ENCODE data around the gene ZDHHC1. TPM values are rescaled to one million over a fixed set of nuclear protein-coding genes. Genes with fewer than 3 reads are reported as not detected.
A peak's percentile ranks its signal among the peaks of the same experiment; 100 is the strongest.

The ZDHHC1 gene
- total and polyA plus RNA-seq, 3 donors from 2014 or later = 26.7 to 62.7 (median 62.0) TPM

DNA sequence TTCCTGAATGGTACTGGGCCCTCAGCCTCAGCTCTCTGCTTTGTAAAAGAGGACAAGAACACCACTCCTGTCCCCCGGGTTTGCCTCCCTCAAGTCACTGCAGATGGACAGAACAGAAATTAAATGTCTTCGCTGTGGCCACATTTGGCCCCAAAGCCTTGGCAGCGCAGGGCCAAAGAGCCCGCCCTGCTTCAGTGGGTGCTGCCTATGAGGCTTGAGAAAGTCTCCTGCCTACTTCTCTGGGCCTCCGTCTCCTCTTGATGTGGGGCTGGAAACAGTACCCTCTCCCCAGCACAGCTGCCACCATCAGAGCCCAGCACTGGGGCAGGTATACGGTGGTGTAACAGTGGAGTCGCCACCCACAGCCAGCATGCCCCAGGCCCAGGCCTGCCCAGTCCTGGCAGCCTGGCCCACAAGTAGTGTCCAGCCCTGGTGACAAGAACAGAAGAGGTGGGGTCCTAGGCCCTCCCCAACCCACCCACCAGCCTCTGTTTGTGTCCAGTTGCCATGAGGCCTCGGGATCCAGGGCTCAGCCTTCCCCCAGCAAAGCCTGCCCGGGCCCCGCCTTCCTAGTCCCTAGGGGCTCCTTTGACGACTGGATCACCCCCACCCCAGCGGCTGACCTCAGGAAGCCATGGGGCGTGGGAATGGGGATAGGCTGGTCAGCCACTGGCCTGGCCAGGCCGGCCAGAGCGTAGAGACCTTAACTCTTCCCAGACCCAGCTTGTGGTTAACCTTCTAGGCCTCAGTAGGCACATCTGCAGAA lies 19.1 kb downstream of the ZDHHC1 start:
- intact Hi-C loops (cut with DNase I; ENCODE audit: low total_unique reads) = no loop called here
- peaks cover 30% of the 10 kb centered on the region for H3K4me1 ChIP-seq
- no peaks in the 10 kb centered on the region for H3K9me3 ChIP-seq
- no peaks in the 10 kb centered on the region for H3K36me3 ChIP-seq (ENCODE audit: low read depth, missing control alignments)
- no peak for DNase-seq
- H3K27ac ChIP-seq = peak overlapping the region in 1 of 2 donors; percentile 26
- no peaks in the 10 kb centered on the region for H3K27me3 ChIP-seq
- WGBS, 2 donors = 79 to 85% methylated on average over 8 to 14 of the region's 15 CpGs
- no peak for TF ChIP-seq POLR2A (IDR thresholded peaks at IDR 0.05)
- TF ChIP-seq, protein P1, sequence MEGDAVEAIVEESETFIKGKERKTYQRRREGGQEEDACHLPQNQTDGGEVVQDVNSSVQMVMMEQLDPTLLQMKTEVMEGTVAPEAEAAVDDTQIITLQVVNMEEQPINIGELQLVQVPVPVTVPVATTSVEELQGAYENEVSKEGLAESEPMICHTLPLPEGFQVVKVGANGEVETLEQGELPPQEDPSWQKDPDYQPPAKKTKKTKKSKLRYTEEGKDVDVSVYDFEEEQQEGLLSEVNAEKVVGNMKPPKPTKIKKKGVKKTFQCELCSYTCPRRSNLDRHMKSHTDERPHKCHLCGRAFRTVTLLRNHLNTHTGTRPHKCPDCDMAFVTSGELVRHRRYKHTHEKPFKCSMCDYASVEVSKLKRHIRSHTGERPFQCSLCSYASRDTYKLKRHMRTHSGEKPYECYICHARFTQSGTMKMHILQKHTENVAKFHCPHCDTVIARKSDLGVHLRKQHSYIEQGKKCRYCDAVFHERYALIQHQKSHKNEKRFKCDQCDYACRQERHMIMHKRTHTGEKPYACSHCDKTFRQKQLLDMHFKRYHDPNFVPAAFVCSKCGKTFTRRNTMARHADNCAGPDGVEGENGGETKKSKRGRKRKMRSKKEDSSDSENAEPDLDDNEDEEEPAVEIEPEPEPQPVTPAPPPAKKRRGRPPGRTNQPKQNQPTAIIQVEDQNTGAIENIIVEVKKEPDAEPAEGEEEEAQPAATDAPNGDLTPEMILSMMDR (IDR thresholded peaks at IDR 0.05) = no peak
- H3K4me3 ChIP-seq = no peak overlapping the region

DNA sequence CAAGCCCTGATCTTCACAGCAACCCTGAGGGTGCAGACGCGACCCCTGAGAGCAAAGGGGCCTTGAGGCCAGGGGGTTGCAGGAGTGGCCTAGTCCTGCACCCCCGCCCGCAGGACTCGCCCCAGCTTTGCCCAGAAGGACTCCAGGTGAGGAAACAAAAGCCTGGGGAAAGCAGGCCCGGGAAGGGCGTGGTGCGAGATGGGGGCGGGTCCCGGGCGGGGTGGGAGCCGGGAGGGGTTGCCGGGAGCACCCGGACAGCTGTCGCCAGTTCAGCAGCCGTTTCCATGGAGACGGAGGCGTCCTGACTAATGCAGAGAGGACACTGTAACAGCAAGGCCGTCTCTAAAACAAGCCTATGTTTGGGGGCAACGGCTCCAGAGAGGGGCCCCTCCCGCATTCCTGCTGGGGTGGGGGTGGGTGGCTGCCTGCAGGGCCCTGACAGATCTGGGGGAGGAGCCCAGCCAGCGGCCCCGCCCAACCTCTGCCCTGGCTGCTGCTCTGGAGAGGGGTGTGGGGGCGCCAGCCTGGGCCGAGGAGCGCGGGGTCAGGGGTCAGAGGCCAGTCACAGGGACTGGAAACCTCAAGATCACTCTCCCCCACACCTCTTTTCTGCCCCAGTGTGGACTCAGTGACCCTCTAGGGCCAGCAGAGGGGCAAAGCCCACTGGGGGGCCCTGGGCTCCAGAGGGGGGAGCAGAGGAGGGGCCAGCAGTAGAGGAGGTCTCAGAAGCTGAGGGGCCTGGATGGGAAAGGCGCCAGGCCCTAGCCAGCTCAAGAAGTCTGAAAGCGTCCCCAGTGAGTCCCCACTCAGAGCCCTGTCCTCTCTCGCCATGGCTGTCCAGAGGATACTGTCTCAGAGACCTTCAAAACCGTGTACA lies 19.9 kb downstream of the ZDHHC1 start:
- intact Hi-C loops (cut with DNase I; ENCODE audit: low total_unique reads) = no loop called here
- H3K27ac ChIP-seq = peak overlapping the region in 1 of 2 donors; percentile 26
- H3K9me3 ChIP-seq = no peaks in the 10 kb centered on the region
- no peaks in the 10 kb centered on the region for H3K27me3 ChIP-seq
- no peaks in the 10 kb centered on the region for H3K36me3 ChIP-seq (ENCODE audit: low read depth, missing control alignments)
- peaks cover 30% of the 10 kb centered on the region for H3K4me1 ChIP-seq
- DNase-seq = peak; percentile 77
- 20 to 46% methylated on average over 16 to 31 of the region's 31 CpGs for WGBS, 2 donors
- TF ChIP-seq, protein P1 (IDR thresholded peaks at IDR 0.05) = no peak
- no peak for TF ChIP-seq POLR2A (IDR thresholded peaks at IDR 0.05)
- H3K4me3 ChIP-seq = no peak overlapping the region

GRCh38 chr16:67395458-67396158 lies 20.7 kb downstream of the ZDHHC1 start:
- Histone ChIP-seq H3K27me3 (no peaks in the 10 kb centered on the region), H3K36me3 (ENCODE audit: low read depth, missing control alignments) (no peaks in the 10 kb centered on the region), H3K4me3 (no peak overlapping the region), H3K9me3 (no peaks in the 10 kb centered on the region), H3K4me1 (peaks cover 30% of the 10 kb centered on the region), H3K27ac (no peak overlapping the region)
- 72 to 80% methylated on average over 7 to 12 of the region's 13 CpGs for WGBS, 2 donors
- TF ChIP-seq, protein P1 (IDR thresholded peaks at IDR 0.05) = no peak
- no peak for TF ChIP-seq POLR2A (IDR thresholded peaks at IDR 0.05)
- intact Hi-C loops (cut with DNase I; ENCODE audit: low total_unique reads) = no loop called here
- no peak for DNase-seq

GRCh38 chr16:67395105-67395457 lies 21.2 kb downstream of the ZDHHC1 start:
- no peaks in the 10 kb centered on the region for H3K27me3 ChIP-seq
- 71 to 73% methylated on average over 10 of the region's 10 CpGs for whole genome bisulfite sequencing, 2 donors
- no peak for DNase-seq
- H3K27ac ChIP-seq = no peak overlapping the region
- intact Hi-C loops (cut with DNase I; ENCODE audit: low total_unique reads) = no loop called here
- H3K9me3 ChIP-seq = no peaks in the 10 kb centered on the region
- TF ChIP-seq, protein P1 (IDR thresholded peaks at IDR 0.05) = no peak
- no peak for TF ChIP-seq POLR2A (IDR thresholded peaks at IDR 0.05)
- peak overlapping the region in 1 of 2 donors; percentile 8 for H3K4me3 ChIP-seq
- H3K36me3 ChIP-seq (ENCODE audit: low read depth, missing control alignments) = no peaks in the 10 kb centered on the region
- peaks cover 30% of the 10 kb centered on the region for H3K4me1 ChIP-seq

Data from testis (tissue), 3 donors.